Pancreas (tissue), 10 donors: ENCODE data around the gene LAG3. TPM values are rescaled to one million over a fixed set of nuclear protein-coding genes. Genes with fewer than 3 reads are reported as not detected.

ENCODE experiments used
- ATAC-seq, 4 donors: fragments of 200-7000 bp; cut with Tn5 transposase; one replicate each; pipeline versions ENCODE4 v1.8.0 to v1.9.1; 2020; ENCODE audit warnings: mild to moderate bottlenecking in 4 of 4, moderate library complexity in 4 of 4
- DNase-seq, 6 donors: peaks; one replicate each; pipeline ENCODE4 v3.0.0-alpha.2; 2020
- FAIRE-seq: peaks from 2 replicates; lab custom pipeline; 2012; peaks lifted over from hg19 to GRCh38; lab: Jason Lieb, UNC
- H3K27ac ChIP-seq, 4 donors: fragments of 200-600 bp; sonication (generic); 1 replicate in 3 of 4; 2 replicates in 1 of 4; pipeline versions ENCODE4 v1.5.0 to v1.8.0; 2020
- H3K27me3 ChIP-seq, 4 donors: fragments of 200-600 bp; one replicate each; pipeline ENCODE4 v1.8.0; 2021
- H3K36me3 ChIP-seq, 3 donors: fragments of 200-600 bp; sonication (generic) in 1 of 3; one replicate each; pipeline versions ENCODE4 v1.5.0 to v1.8.0; 2020 to 2021
- H3K4me1 ChIP-seq, 3 donors: fragments of 200-600 bp; one replicate each; pipeline ENCODE4 v1.8.0; 2021
- H3K4me3 ChIP-seq, 4 donors: fragments of 200-600 bp; sonication (generic) in 2 of 4; one replicate each; pipeline versions ENCODE4 v1.5.0 to v1.8.0; 2020 to 2021
- H3K9me3 ChIP-seq, 4 donors: fragments of 200-600 bp; one replicate each; pipeline ENCODE4 v1.8.0; 2021
- CTCF ChIP-seq, 4 donors: fragments of 200-600 bp; sonication (generic) in 3 of 4; IDR thresholded peaks; one replicate each; pipeline versions ENCODE4 v1.5.0 to v1.8.0; 2021; ENCODE audit warnings: antibody characterized with exemption in 4 of 4
- WGBS, 2 donors: extraction: QIAGEN DNeasy Blood & Tissue Kit; methylation state at CpG; one replicate each; pipeline ENCODE4 v1.1.7; 2013; 5-methylcytosine and 5-hydroxymethylcytosine counted together
- intact Hi-C, 3 donors: fragments of 100-400 bp; cut with DNase I; formaldehyde crosslinking; loops; one replicate each; pipeline versions ENCODE4 v1.11.1 to v1.14.2; 2022
- polyA plus RNA-seq, 2 donors: library from polyadenylated mRNA; stranded (reverse); fragments of 200-250 nt; gene quantifications; one replicate each; pipeline ENCODE4 v1.2.3, GENCODE V29; 2013
- total RNA-seq, 6 donors: library from RNA; stranded (reverse); fragmentation: NEBNext Ultra II Directional in 4 of 6; extraction: Animal tissue kit (Norgen Biotek cat#: 25700) in 4 of 6; gene quantifications; one replicate each; pipeline versions ENCODE4 v1.2.1 to v1.2.4, GENCODE V29; 2021 to 2023
- donor health status: healthy with polysubstance abuse.
- donor health status: DM: no; HTN: no; CAD: no; lungs with moderate emphysema.
- donor health status: DM: no; HTN: no; CAD: no.
- donor health status: control.
- donor health status: control.
- donor health status: Bipolar disorder and iron deficiency.
- donor health status: DM: yes; HTN: yes; CAD: no.
- donor health status: DM: no; HTN: no; CAD: no.
- donor health status: DM: no; HTN: no; CAD: no.
- donor health status: DM: yes; HTN: yes; CAD: no.

The LAG3 gene
- total and polyA plus RNA-seq, 8 donors, result 0.15 to 0.91 (median 0.22) TPM; not detected in 1

- peak overlapping the region in 2 of 4 donors; percentile 32 for H3K4me3 ChIP-seq
- DNase-seq (peak; percentile 83 to 97 (median 92)), FAIRE-seq (peak; percentile 96), ATAC-seq (peak; percentile 80 to 86 (median 84))
- H3K27me3 ChIP-seq, result no peaks in the 10 kb centered on the region
- H3K36me3 ChIP-seq, result no peaks in the 10 kb centered on the region
- TF ChIP-seq CTCF (IDR thresholded peaks at IDR 0.05), result no peak
- peaks cover 5 to 29% (median 16%) of the 10 kb centered on the region in 3 donors for H3K4me1 ChIP-seq
- intact Hi-C loops, result no loop called here
- no peaks in the 10 kb centered on the region for H3K9me3 ChIP-seq
- peak overlapping the region; percentile 56 to 90 (median 79) for H3K27ac ChIP-seq
- WGBS, 2 donors, result 1% methylated on average over 16 of the region's 16 CpGs
Measured at GRCh38 chr12:6764011-6764828, 8.1 kb upstream of the LAG3 start.

- ATAC-seq (no peak), FAIRE-seq (no peak), DNase-seq (no peak)
- Histone ChIP-seq H3K4me1 (peaks cover 5 to 29% (median 16%) of the 10 kb centered on the region in 3 donors), H3K36me3 (no peaks in the 10 kb centered on the region), H3K27ac (peak overlapping the region; percentile 45 to 90 (median 76)), H3K9me3 (no peaks in the 10 kb centered on the region), H3K27me3 (no peaks in the 10 kb centered on the region), H3K4me3 (peak overlapping the region in 2 of 4 donors; percentile 63 to 83)
- 26 to 29% methylated on average over 7 of the region's 7 CpGs for WGBS, 2 donors
- intact Hi-C loops, result no loop called here
- no peak for TF ChIP-seq CTCF (IDR thresholded peaks at IDR 0.05)
Measured at GRCh38 chr12:6765048-6765633, 7.2 kb upstream of the LAG3 start.

- Histone ChIP-seq H3K27ac (peak within 1 kb of the TSS; percentile 45 to 90 (median 76)), H3K4me3 (peak within 1 kb of the TSS; percentile 47 to 83 (median 62)), H3K36me3 (no peaks in the 10 kb centered on the region), H3K4me1 (peaks cover 5 to 29% (median 16%) of the 10 kb centered on the region in 3 donors), H3K27me3 (no peaks in the 10 kb centered on the region), H3K9me3 (no peaks in the 10 kb centered on the region)
- intact Hi-C loops, result no loop called here
- no peak for TF ChIP-seq CTCF (IDR thresholded peaks at IDR 0.05)
- peak; percentile 7 to 45 (median 39) for ATAC-seq
- FAIRE-seq, result no peak
- WGBS, 2 donors, result 2% methylated on average over 51 to 63 of the region's 63 CpGs
- DNase-seq, result peak; percentile 65 to 90 (median 83)
Measured at GRCh38 chr12:6765634-6766581, 6.4 kb upstream of the LAG3 start, which contains the start of gene PTMS. PTMS (plus strand) TSS chr12:6766363; CDS start chr12:6766706, 343 bp downstream.

GRCh38 chr12:6766651-6767349 lies 5.5 kb upstream of the LAG3 start:
- DNase-seq, result peak; percentile 76 to 93 (median 83)
- peak; percentile 66 to 78 (median 69) for ATAC-seq
- Histone ChIP-seq H3K36me3 (no peaks in the 10 kb centered on the region), H3K27ac (peak overlapping the region; percentile 45 to 90 (median 76)), H3K4me3 (peak overlapping the region; percentile 47 to 83 (median 62)), H3K9me3 (no peaks in the 10 kb centered on the region), H3K4me1 (peaks cover 5 to 29% (median 16%) of the 10 kb centered on the region in 3 donors), H3K27me3 (no peaks in the 10 kb centered on the region)
- peak; percentile 33 to 59 (median 48) for TF ChIP-seq CTCF (IDR thresholded peaks at IDR 0.05)
- no peak for FAIRE-seq
- WGBS, 2 donors, result 1 to 2% methylated on average over 16 to 88 of the region's 88 CpGs
- intact Hi-C loops, result no loop called here
